Choroid plexus epithelial cell (primary cell): ENCODE measurements around the gene RGS6.

Experiments used
- DNase-seq: peaks from one replicate; pipeline ENCODE4 v3.0.0-alpha.2; 2010; ENCODE audit warnings: low read depth
- H3K4me3 ChIP-seq: 2 replicates; pipeline ENCODE4 v1.5.1; 2011; ENCODE audit warnings: low read depth, mild to moderate bottlenecking, control low read depth, low read length, moderate library complexity
- TF ChIP-seq, protein P1 (sequence below): conservative IDR thresholded peaks from 2 replicates; pipeline ENCODE4 v1.5.1; 2011; ENCODE audit warnings: low read depth, mild to moderate bottlenecking, control low read depth, inconsistent platforms, low read length, moderate library complexity

Gene RGS6

DNA sequence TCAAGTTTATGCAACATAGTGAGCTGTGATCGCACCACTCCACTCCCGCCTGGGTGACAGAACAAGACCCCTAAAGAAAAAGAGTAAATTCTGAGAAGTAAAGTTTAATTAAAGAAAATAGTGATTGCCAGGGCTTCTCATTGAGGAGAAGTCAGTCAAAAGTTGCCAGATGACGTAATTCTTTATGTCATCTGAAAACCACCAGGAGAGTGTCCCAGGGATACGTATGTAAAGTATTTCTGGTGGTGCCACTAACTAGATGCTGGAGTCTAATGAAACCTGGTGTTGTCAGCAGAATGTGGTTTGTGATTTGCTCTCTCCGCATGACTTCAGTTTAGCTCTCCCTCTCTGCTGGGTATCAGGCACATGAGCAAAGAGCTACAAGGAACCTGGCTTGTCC, 569.2 kb downstream of the RGS6 start:
- H3K4me3 ChIP-seq, result no peak overlapping the region
- DNase-seq, result no peak
- TF ChIP-seq, protein P1, sequence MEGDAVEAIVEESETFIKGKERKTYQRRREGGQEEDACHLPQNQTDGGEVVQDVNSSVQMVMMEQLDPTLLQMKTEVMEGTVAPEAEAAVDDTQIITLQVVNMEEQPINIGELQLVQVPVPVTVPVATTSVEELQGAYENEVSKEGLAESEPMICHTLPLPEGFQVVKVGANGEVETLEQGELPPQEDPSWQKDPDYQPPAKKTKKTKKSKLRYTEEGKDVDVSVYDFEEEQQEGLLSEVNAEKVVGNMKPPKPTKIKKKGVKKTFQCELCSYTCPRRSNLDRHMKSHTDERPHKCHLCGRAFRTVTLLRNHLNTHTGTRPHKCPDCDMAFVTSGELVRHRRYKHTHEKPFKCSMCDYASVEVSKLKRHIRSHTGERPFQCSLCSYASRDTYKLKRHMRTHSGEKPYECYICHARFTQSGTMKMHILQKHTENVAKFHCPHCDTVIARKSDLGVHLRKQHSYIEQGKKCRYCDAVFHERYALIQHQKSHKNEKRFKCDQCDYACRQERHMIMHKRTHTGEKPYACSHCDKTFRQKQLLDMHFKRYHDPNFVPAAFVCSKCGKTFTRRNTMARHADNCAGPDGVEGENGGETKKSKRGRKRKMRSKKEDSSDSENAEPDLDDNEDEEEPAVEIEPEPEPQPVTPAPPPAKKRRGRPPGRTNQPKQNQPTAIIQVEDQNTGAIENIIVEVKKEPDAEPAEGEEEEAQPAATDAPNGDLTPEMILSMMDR, result no peak

DNA sequence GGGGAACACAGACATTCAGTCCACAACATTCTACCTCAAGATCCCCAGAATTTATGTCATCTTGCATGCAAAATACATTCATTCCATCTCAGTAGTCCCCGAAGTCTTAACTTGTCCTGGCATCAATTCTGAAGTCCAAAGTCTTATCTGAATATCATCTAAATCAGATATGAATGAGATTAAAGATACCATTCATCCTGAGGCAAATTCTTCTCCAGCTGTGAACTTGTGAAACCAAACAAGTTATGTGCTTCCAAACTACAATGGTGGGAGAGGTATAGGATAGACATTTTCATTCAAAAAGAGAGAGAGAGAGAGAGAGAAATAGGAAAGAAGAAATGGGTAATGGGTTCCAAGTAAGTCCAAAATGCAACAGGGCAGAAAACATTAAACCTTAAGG, 571.0 kb downstream of the RGS6 start:
- no peak overlapping the region for H3K4me3 ChIP-seq
- no peak for DNase-seq
- TF ChIP-seq, protein P1, result no peak

DNA sequence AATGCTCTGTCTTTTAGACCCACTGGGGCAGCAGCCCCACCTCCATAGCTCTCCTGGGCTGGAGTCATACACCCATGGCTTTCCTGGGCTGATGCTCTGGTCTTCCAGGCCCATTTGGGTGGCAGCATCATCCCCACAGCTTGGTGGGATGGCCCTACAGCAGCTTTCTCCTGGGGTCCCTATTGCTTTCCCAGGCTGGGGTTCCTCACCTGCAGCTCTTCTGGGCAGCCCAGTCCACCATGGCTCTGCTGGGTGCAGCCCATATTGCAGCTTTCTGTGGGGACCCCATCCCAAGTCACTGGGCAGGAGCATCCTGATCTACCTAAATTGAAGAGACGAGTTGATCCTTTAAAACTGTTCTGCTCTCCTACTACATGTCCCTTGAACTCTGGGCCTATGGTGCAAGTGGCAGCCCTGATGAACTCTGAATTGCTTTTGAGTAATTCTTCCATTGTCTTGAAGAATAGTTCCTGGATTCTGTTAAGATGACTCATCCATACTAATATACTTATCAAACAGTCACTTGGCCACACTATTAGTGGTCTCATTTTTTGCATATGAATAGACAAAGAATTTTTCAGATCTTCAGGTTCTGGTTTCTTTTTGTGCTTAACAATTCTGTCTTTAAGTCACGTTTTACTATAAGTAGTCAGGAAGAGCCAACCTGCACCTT, 571.6 kb downstream of the RGS6 start:
- no peak overlapping the region for H3K4me3 ChIP-seq
- DNase-seq, result no peak
- TF ChIP-seq, protein P1, result no peak

DNA sequence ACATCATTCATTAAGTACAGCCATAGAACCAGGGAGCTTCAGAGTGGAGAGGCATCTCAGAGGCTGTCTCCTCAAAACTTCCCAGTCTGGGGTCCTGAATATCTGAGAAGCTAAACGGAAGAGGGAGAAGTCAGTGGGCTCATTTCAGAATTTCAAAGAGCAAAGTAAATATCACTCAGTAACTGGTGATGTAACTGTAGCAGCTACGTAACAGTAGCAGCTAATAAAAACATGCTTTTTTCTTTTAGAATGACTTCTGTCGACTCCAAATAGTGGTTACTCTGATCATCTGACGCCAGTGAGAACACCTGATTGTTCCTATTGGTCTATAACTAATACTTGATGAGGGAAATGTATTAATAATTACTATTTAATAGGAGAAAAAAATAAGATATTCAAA, 578.3 kb downstream of the RGS6 start:
- TF ChIP-seq, protein P1, result no peak
- no peak for DNase-seq
- no peak overlapping the region for H3K4me3 ChIP-seq

DNA sequence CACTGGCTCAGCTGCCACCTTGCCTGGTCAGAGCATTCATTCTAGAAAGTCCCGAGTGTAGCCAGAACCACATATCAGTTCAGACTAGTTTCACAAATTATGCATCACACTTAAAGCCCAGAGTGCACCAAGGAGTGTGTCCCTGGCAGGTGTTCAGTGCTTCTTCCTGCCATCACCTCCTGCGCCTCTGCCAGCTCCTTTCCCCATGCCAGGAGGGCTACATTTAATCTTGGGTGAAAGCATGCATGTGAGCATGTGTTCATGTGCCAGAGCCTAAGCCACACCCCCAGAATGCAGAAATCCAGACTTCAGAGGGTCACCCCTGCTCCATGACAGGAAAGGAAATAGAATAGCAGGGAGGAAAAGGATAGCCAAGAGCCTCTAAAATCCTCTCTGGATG, 580.1 kb downstream of the RGS6 start:
- no peak overlapping the region for H3K4me3 ChIP-seq
- no peak for DNase-seq
- TF ChIP-seq, protein P1, result no peak

DNA sequence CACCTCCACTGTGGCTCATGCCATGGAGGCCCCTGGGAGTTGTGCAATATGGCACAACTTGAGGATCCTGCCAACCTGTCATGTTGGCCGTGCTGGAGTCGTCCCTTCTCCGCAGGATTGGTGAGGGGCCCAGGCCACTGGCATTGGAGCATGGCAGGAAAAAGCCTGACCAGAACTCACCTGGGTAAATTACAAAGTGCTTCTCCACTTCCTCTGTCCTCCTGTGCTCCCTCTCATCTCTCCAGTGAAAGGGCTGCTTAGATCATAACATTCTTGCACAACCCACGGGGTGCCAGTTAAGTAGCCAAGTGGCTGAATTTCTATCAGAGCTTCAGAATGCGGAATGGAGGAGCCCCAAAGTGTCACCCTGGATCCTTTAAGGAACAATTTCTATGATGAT, 580.7 kb downstream of the RGS6 start:
- DNase-seq, result no peak
- no peak overlapping the region for H3K4me3 ChIP-seq
- TF ChIP-seq, protein P1, result no peak

DNA sequence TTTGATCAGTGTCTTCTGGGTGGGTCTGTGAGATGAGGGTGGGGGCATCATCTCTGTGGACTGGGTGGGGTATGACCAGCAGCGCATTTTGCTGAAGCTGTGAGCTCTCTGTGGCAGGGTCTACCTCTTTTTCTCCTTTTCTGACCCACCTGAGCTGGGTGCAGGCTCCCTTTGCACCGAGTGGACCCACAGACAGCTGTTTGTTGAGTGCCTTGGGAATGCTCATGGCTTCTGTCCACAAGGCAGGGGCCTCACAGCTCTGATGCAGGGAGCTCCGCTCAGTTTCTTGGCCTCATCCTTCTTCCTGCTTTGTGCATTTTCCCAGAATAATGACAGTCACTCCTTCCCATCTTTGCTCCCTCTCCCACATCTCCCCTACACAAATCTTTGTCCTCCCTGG, 581.1 kb downstream of the RGS6 start:
- H3K4me3 ChIP-seq, result no peak overlapping the region
- TF ChIP-seq, protein P1, result no peak
- no peak for DNase-seq
